SIG-M5 (cell line): ENCODE measurements around the gene RBM38.
"Not testable (repeated sequence)": the region's sequence is repeated elsewhere in the genome, so short reads cannot be mapped to it uniquely, and the experiment has no call there.

Experiments used
- DNase-seq: peaks from one replicate; lab custom pipeline; 2025; lab: John Stamatoyannopoulos, UW

RBM38 gene

GRCh38 chr20:57390604-57391438 lies at the start of gene RBM38:
RBM38 (plus strand) TSS chr20:57391396; CDS start chr20:57391582, 186 bp downstream.
- no peak for DNase-seq

GRCh38 chr20:57341663-57342062 lies 49.5 kb upstream of the RBM38 start:
- DNase-seq, result no peak

GRCh38 chr20:57342829-57343228 lies 48.4 kb upstream of the RBM38 start:
- no peak for DNase-seq

DNA sequence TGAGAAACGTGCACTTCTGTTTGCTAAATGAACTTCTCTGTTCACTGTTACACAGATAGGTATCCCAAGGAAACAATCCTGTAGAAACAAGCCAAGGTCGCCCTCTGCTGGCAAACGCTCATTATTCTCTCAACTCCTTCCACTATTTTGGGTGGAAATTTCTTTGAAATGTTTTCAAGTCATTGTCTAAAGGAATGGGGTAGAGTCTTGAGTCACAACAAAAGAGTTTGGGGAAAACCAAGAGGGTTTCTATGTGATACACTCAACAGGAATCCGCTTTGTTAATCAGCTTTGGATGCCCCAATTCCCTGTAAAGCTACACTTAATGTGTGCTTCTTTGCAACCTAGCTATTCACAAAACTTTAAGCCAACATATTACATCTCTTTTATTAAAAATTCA lies 44.7 kb upstream of the RBM38 start:
- no peak for DNase-seq

- no peak for DNase-seq
Measured at GRCh38 chr20:57347393-57347792, 43.8 kb upstream of the RBM38 start.

DNA sequence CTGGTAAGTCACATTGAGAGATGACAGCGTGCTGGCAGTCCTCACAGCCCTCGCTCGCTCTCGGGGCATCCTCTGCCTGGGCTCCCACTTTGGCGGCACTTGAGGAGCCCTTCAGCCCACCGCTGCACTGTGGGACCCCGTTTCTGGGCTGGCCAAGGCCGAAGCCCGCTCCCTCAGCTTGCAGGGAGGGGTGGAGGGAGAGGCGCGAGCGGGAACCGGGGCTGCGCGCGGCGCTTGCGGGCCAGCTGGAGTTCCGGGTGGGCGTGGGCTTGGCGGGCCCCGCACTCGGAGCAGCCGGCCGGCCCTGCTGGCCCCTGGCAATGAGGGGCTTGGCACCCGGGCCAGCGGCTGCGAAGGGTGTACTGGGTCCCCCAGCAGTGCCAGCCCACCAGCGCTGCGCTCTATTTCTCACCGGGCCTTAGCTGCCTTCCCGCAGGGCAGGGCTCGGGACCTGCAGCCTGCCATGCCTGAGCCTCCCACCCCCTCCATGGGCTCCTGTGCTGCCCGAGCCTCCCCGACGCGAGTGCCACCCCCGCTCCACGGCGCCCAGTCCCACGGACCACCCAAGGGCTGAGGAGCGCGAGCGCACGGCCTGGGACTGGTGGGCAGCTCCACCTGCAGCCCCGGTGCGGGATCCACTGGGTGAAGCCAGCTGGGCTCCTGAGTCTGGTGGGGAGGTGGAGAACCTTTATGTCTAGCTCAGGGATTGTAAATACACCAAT lies 42.8 kb upstream of the RBM38 start:
- not testable (repeated sequence) for DNase-seq

- not testable (repeated sequence) for DNase-seq
Measured at GRCh38 chr20:57348922-57349574, 42.1 kb upstream of the RBM38 start.

DNA sequence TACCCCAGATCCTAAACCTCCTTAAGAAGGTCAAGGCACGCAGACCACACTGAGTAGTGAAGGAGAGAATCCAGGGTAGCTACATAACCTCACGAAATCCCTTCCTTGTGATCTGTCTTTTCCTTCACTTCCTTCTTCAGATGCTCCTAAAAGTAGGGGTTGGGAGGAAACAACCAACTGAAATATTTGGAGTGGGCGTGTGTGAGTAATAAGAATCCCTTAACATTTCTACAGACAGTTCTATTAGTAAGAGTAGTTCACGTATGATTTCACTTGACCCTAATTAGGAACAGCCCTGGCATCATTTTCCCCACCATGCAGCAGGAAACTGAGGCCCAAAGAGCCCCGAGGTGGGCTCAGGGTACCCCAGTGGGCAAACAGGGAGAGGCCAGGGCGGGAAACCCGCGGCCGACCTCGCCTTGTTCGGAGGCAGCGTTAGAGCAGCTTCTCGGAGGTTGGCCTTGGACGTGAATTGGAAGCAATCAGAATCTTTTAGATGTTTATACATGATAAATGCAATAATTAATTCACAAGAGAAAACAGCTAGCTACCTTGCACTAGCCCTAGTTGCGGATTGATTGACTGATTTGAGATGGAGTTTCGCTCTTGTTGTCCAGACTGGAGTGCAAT lies 41.0 kb upstream of the RBM38 start:
- no peak for DNase-seq

DNA sequence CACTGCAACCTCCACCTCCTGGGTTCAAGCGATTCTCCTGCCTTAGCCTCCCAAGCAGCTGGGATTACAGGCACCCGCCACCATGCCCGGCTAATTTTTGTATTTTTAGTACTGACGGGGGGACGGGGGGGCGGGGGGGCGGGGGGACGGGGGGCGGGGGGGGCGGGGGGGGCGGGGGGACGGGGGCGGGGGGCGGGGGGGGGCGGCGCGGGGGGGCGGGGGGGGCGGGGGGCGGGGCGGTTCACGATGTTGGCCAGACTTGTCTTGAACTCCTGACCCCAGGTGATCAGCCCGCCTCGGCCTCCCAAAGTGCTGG lies 40.5 kb upstream of the RBM38 start:
- not testable (repeated sequence) for DNase-seq

- peak; percentile 72 for DNase-seq
Measured at GRCh38 chr20:57351042-57351783, 40.0 kb upstream of the RBM38 start, which contains the start of gene RAE1. RAE1 (plus strand) TSS chr20:57351255; CDS start chr20:57354039, 2,784 bp downstream.

- DNase-seq, result no peak
Measured at GRCh38 chr20:57352305-57352704, 38.9 kb upstream of the RBM38 start.

- DNase-seq, result no peak
Measured at GRCh38 chr20:57353351-57353750, 37.8 kb upstream of the RBM38 start.

GRCh38 chr20:57361517-57361916 lies 29.7 kb upstream of the RBM38 start:
- DNase-seq, result no peak

DNA sequence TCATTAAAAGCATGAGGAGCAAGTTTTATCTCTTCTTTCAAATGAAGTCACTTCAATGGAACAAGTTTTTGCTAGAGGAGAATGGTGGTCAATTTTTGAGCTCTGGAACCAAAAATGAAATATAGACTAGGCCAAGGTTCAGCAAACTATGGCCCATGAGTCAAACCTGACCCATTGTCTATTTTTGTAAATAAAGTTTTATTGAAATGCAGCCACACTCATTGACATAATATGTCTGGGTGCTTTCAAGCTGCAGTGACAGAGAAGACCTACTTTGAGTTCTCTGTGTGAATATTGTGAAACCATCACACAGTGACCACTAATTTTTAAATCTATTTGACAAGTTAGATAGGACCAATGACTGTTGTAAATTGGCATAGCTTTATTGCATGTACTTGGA lies 26.7 kb upstream of the RBM38 start:
- no peak for DNase-seq

- DNase-seq, result no peak
Measured at GRCh38 chr20:57369596-57369995, 21.6 kb upstream of the RBM38 start.

- no peak for DNase-seq
Measured at GRCh38 chr20:57370316-57370715, 20.9 kb upstream of the RBM38 start.

DNA sequence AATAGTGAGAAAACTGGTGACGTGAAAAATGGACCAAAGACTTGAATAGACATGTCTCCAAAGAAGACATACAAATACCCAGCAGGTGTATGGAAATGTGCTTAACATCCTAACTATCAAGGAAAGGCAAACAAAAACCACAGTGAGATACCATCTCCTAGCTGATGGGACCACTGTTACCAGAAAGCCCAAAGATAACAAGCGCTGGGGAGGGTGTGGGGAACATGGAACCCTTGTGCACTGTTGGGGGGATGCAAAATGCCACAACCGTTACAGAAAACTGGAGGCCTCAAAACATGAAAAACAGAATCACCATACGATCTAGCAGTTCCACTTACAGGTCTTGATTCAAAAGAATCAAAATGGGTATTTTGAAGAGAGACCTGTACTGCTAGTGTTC lies 19.8 kb upstream of the RBM38 start:
- DNase-seq, result no peak

GRCh38 chr20:57372157-57372556 lies 19.0 kb upstream of the RBM38 start:
- no peak for DNase-seq

DNA sequence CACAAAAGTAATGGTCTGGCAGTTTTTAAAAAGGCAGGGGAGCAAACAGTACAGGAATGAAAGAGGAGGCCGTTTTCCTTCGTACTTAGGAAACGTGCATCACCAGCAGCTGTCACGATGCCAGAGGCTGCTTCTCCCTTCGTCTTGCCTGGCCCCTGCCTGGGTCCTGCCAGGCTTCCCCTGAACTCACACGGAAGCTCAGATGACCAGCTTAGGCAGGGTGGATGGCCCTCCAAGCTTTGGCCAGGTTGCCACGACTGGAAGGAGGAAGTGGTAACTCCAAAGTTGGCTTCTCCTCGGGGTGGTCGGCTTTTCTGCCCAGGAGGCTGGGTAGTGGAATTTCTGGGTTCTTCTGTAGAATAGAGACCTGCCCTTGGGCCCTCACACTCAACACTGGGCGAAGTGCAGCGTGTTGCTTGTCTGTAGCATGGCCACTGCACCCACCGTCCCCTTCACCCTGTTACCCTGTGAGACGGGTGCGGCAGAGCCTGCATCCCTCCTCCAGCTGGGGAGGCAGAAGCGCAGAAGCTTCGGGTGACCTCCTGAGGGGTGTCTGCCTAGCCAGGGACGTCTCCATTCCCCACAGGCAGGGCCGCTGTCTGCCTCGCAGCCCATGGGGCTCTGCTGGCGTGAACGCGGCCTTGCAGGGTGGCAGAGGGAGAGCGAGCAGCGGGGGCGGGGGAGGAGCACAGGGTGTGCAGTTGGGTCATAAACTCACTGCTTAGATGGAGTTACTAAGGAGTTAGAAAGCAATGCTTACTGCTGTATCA lies 18.4 kb upstream of the RBM38 start:
- DNase-seq, result no peak

GRCh38 chr20:57374343-57374930 lies 16.8 kb upstream of the RBM38 start:
- DNase-seq, result no peak
